ENCODE measurements around the gene IFFO2. TPM values are rescaled to one million over a fixed set of nuclear protein-coding genes. Genes with fewer than 3 reads are reported as not detected.
A peak's percentile ranks its signal among the peaks of the same experiment; 100 is the strongest.

IFFO2 gene
- total and polyA plus RNA-seq, 2 of the 13 experiments (the other 11 are each of a cell fraction or from before 2014, with no cell fraction given) = 7.3 to 16.7 TPM

DNA sequence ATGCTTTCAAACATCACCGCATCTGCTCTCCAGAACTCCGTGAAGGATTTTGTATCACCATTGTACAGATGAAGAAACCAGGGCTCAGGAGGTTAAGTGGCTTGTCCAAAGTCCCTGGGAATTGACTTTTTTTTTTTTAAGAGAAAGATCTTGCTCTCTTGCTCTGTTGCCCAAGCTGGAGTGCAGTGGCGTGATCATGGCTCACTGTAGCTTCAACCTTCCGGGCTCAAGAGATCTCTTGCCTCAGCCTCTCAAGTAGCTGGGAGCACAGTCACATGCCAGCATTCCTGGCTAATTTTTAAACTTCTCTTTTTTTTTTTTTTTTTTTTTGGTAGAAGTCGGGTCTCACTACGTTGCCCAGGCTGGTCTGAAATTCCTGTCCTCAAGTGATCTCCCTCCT lies 90.2 kb downstream of the IFFO2 start:
- no TSS peak for BruUV-seq (replicated peaks)

DNA sequence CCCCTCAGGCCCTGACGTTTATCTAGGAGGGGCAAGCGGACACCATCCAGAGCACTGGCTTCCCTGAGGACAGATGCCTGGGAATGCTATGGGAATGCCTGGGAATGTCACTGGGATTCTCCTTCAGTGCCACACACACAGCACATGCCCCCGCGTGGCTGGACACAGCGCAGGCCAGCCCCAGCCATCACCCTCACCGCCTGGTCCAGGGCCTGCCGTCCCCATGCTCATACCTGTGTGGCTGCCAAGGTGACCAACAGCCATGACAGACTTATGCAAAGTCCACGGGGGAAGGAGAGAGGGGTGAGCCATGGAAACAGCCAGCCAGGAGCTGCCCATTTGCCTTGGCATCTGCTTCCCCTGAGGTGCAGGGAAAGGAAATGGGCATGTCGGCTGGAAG lies 91.3 kb downstream of the IFFO2 start:
- peaks cover 4 to 45% of the 10 kb centered on the region in 2 experiments for H3K27me3 ChIP-seq (ENCODE audit: control insufficient read depth in 1 of 2, insufficient read depth in 2 of 2, low read length in 2 of 2)
- POLR2A ChIA-PET = no interaction called here
- H3K36me3 ChIP-seq (replicated peaks in 1 of 2; ENCODE audit: control insufficient read depth in 1 of 2, insufficient read depth in 2 of 2, low read length in 2 of 2) = no peaks in the 10 kb centered on the region
- intact Hi-C loops (cut with micrococcal nuclease; ENCODE audit: unreplicated experiment) = no loop called here
- no peak for ATAC-seq
- no peak for DNase-seq (ENCODE audit: low spot score)
- no peak overlapping the region for H3K27ac ChIP-seq (ENCODE audit: extremely low read length, insufficient read depth, low read length)
- no peaks in the 10 kb centered on the region for H3K79me2 ChIP-seq (ENCODE audit: insufficient read depth, low read length)
- H4K20me1 ChIP-seq (ENCODE audit: insufficient read depth, low read length) = no peaks in the 10 kb centered on the region
- H3K4me3 ChIP-seq (replicated peaks in 1 of 3; ENCODE audit: insufficient read depth in 1 of 3, low read depth in 2 of 3, low read length in 3 of 3) = no peak overlapping the region
- no peaks in the 10 kb centered on the region for H3K9me3 ChIP-seq (ENCODE audit: low read length)
- no peak overlapping the region for H3K9ac ChIP-seq (ENCODE audit: insufficient read depth, low read depth, low read length)
- peaks cover 10% of the 10 kb centered on the region for H3K4me1 ChIP-seq (ENCODE audit: insufficient read depth, low read length)
- CTCF ChIA-PET (ENCODE audit: low intra/inter-chr PET ratio, low total read pairs) = no interaction called here
- 79% methylated on average over 2 of the region's 9 CpGs for WGBS (ENCODE audit: low lambda C conversion rate)
- no peak overlapping the region for H3K4me2 ChIP-seq (ENCODE audit: low read depth, low read length)
- no TSS peak for BruUV-seq (replicated peaks)
- no peak overlapping the region for H2AFZ ChIP-seq (ENCODE audit: low read length)
- in situ Hi-C loops (cut with HindIII; ENCODE audit: extremely low pct_ligation_motif_present, low pct_unique_long_range_greater_than_20kb) = no loop called here
- no peak for FAIRE-seq
- TF ChIP-seq, protein P1, sequence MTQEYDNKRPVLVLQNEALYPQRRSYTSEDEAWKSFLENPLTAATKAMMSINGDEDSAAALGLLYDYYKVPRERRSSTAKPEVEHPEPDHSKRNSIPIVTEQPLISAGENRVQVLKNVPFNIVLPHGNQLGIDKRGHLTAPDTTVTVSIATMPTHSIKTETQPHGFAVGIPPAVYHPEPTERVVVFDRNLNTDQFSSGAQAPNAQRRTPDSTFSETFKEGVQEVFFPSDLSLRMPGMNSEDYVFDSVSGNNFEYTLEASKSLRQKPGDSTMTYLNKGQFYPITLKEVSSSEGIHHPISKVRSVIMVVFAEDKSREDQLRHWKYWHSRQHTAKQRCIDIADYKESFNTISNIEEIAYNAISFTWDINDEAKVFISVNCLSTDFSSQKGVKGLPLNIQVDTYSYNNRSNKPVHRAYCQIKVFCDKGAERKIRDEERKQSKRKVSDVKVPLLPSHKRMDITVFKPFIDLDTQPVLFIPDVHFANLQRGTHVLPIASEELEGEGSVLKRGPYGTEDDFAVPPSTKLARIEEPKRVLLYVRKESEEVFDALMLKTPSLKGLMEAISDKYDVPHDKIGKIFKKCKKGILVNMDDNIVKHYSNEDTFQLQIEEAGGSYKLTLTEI (CRISPR knock-in tag; conservative IDR thresholded peaks at IDR 0.05) = no peak
- no peak for TF ChIP-seq ATF7 (IDR thresholded peaks at IDR 0.05)
- no peak for TF ChIP-seq ATF7 (CRISPR knock-in tag; IDR thresholded peaks at IDR 0.05)
- no peak for TF ChIP-seq AKAP8 (CRISPR knock-in tag; IDR thresholded peaks at IDR 0.05)
- TF ChIP-seq GTF3A (CRISPR knock-in tag; conservative IDR thresholded peaks at IDR 0.05) = no peak
- TF ChIP-seq HMG20B (CRISPR knock-in tag; conservative IDR thresholded peaks at IDR 0.05) = no peak
- TF ChIP-seq NCOR1 (IDR thresholded peaks at IDR 0.05; ENCODE audit: borderline replicate concordance, low read length) = no peak

More for the DNA sequence above, 90.2 kb downstream of the IFFO2 start:
- Histone ChIP-seq H3K36me3 (replicated peaks in 1 of 2; ENCODE audit: control insufficient read depth in 1 of 2, insufficient read depth in 2 of 2, low read length in 2 of 2) (no peaks in the 10 kb centered on the region), H3K79me2 (ENCODE audit: insufficient read depth, low read length) (no peaks in the 10 kb centered on the region), H3K9ac (ENCODE audit: insufficient read depth, low read depth, low read length) (no peak overlapping the region), H4K20me1 (ENCODE audit: insufficient read depth, low read length) (peaks cover 5% of the 10 kb centered on the region; the same call in 1 of the 2 replicates), H2AFZ (ENCODE audit: low read length) (no peak overlapping the region), H3K27ac (ENCODE audit: extremely low read length, insufficient read depth, low read length) (no peak overlapping the region), H3K4me1 (ENCODE audit: insufficient read depth, low read length) (peaks cover 10% of the 10 kb centered on the region), H3K4me3 (replicated peaks in 1 of 3; ENCODE audit: insufficient read depth in 1 of 3, low read depth in 2 of 3, low read length in 3 of 3) (no peak overlapping the region), H3K4me2 (ENCODE audit: low read depth, low read length) (no peak overlapping the region), H3K27me3 (ENCODE audit: control insufficient read depth in 1 of 2, insufficient read depth in 2 of 2, low read length in 2 of 2) (peaks cover 4 to 42% of the 10 kb centered on the region in 2 experiments), H3K9me3 (ENCODE audit: low read length) (no peaks in the 10 kb centered on the region)
- WGBS (ENCODE audit: low lambda C conversion rate) = 7% methylated on average over 6 of the region's 6 CpGs
- in situ Hi-C loops (cut with HindIII; ENCODE audit: extremely low pct_ligation_motif_present, low pct_unique_long_range_greater_than_20kb) (no loop called here), intact Hi-C loops (cut with micrococcal nuclease; ENCODE audit: unreplicated experiment) (no loop called here)
- DNase-seq (ENCODE audit: low spot score) (no peak), ATAC-seq (peak; percentile 4; the same call in 1 of the 3 replicates), FAIRE-seq (no peak)
- ChIA-PET POLR2A (no interaction called here), CTCF (ENCODE audit: low intra/inter-chr PET ratio, low total read pairs) (no interaction called here)
- TF ChIP-seq FOXJ3 (CRISPR knock-in tag; IDR thresholded peaks at IDR 0.05; ENCODE audit: borderline replicate concordance) = no peak
- no peak for TF ChIP-seq AGO1 (IDR thresholded peaks at IDR 0.05; ENCODE audit: low read depth, low read length, poor library complexity, severe bottlenecking)
- TF ChIP-seq ZNF256 (CRISPR knock-in tag; conservative IDR thresholded peaks at IDR 0.05) = no peak
- TF ChIP-seq, protein P2, sequence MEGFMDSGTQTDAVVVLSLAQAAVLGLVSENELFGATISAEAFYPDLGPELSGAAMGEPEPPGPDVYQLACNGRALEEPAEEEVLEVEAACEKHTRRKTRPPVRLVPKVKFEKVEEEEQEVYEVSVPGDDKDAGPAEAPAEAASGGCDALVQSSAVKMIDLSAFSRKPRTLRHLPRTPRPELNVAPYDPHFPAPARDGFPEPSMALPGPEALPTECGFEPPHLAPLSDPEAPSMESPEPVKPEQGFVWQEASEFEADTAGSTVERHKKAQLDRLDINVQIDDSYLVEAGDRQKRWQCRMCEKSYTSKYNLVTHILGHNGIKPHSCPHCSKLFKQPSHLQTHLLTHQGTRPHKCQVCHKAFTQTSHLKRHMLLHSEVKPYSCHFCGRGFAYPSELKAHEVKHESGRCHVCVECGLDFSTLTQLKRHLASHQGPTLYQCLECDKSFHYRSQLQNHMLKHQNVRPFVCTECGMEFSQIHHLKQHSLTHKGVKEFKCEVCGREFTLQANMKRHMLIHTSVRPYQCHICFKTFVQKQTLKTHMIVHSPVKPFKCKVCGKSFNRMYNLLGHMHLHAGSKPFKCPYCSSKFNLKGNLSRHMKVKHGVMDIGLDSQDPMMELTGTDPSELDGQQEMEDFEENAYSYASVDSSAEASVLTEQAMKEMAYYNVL (CRISPR knock-in tag; IDR thresholded peaks at IDR 0.05; ENCODE audit: borderline replicate concordance) = no peak
- no peak for TF ChIP-seq NR3C1 (CRISPR knock-in tag; IDR thresholded peaks at IDR 0.05)
- TF ChIP-seq CHCHD3 (CRISPR knock-in tag; IDR thresholded peaks at IDR 0.05) = no peak
- no peak for TF ChIP-seq SIN3B (IDR thresholded peaks at IDR 0.05; ENCODE audit: low read length)
- no peak for TF ChIP-seq ZNF598 (CRISPR knock-in tag; IDR thresholded peaks at IDR 0.05; ENCODE audit: borderline replicate concordance)
- TF ChIP-seq NFE2L2 (IDR thresholded peaks at IDR 0.05; ENCODE audit: low read length) = no peak
- TF ChIP-seq ZFP37 (CRISPR knock-in tag; IDR thresholded peaks at IDR 0.05; ENCODE audit: borderline replicate concordance) = no peak
- TF ChIP-seq SNAI1 (CRISPR knock-in tag; IDR thresholded peaks at IDR 0.05; ENCODE audit: borderline replicate concordance) = no peak
